NK-92 (cell line): Measurements from ENCODE around the gene SFXN5.
"Not testable (repeated sequence)": the region's sequence is repeated elsewhere in the genome, so short reads cannot be mapped to it uniquely, and the experiment has no call there.

Source experiments
- DNase-seq: peaks from one replicate; lab custom pipeline; 2025; ENCODE audit not compliant: unreplicated experiment; lab: John Stamatoyannopoulos, UW

Gene SFXN5

DNA sequence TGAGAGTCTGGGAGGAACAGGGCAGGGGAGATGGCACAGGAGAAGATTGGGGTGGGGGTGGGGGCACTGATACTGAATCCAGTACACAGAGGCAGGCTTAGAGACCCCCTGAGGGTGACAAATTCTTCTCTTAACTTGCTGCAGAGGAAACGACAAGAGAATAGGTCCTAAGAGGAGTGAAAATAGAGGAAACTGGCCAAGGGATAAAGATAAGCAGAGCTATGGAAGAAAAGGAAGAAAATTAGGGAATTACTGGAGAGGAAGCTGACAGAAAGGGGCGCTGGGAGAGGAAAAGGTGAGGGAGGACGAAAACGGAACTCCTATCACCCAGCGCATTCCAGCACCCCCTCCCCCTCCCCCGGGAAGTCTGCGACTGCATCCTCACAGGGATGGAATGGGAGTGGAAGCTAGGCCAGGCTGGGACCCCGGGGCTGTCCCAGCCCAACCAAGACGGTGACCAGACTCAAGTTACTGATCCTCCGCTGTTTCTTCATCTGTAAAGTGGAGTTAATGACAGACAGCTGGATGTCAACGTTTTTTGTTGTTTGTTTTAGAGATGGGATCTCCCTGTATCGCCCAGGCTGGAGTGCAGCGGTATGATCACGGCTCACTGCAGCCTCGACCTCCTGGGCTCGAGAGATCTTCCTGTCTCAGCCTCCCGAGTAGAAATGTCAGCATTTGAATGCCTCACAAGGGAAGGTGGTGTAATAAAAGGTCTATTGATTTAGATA lies 156.8 kb downstream of the SFXN5 start:
- no peak for DNase-seq

- no peak for DNase-seq
Observed at GRCh38 chr2:72914206-72914559, 157.3 kb downstream of the SFXN5 start.

DNA sequence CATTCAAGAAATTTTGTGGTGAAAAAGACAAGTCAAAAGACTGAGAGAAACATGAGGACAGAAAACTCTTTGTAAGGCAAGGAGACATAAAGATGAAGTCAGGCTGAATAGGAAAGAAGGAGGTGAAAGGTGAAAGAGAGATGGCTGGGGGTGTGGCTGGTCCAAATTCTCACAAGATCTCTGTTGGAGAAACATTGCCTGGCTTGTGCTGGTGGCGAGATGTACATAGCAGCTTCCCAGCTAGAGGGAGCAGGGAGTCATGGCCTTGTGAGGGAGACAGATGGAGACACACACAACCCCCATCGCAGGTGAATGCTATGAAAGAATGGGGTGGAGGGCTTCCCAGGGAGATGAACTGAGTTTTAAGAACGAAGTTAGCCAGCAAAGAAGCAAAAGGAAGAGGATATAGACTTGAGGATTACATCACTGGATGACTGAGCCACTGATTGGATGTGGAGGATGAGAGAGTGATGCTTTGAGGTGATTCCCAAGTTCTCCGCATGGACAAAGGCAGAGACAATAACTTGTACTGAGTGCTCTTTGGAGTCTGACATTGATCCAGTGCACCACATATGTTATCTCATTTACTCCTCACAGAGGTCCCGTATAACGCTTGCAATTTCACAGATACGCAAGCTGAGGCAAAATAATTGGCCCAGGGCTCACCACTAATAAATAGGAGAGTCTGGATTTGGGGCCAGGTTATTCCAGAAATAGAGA lies 157.9 kb downstream of the SFXN5 start:
- DNase-seq: no peak

DNA sequence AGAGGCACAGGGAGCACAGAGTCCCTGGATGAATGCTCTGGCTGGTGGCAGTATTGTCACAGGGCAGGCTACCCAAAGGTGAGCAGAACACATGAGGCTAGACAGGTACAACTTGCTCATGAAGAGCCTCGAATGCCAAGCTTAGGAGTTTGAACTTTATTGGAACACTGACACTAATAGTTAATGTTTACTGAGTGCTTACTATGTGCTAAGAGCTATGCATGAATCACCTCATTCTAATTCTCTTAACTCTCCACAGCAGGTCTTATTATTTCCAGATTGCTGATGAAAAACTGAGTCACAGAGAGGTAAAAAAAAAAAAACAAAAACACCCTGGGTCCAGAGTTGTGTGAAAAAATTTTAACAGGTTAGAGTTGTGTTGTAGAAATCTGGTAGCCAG lies 160.3 kb downstream of the SFXN5 start:
- no peak for DNase-seq

DNA sequence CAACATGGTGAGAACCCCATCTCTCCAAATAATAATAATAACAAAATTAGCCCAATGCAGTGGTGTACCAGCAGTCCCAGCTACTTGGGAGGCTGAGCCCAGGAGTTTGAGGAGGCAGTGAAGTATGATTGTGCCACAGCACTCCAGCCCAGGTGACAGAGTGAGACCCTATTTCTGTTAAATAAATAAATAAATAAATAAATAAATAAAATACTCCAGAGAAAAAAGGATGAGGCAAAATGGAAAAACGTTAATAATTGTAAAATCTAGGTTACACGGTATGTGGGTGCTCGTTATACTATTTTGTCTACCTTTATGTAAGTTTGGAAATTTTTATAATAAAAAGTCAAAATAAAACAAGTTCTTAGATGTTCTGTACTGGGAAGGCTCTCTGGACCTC lies 162.8 kb downstream of the SFXN5 start:
- DNase-seq: no peak

GRCh38 chr2:72907369-72907768 lies 164.1 kb downstream of the SFXN5 start:
- not testable (repeated sequence) for DNase-seq

DNA sequence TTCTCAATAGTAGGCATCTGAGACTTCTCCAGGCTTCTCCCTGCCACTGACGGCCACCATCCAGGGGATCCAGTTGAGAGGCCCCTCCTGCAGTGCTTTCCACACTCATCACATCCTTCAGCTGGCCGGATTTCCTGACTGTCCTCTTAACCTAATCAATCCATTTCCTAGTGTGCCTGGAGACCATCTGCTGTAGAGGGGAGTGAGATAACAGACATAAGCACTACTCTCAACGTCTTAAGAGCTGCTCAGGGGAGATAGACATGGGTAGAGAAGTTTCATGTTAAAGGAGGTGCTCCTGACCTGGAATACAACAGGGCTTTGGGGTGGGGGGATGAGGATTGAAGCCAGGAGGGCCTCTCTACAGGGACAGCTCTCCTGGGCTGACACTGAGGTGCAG lies 170.1 kb downstream of the SFXN5 start:
- DNase-seq: no peak

DNA sequence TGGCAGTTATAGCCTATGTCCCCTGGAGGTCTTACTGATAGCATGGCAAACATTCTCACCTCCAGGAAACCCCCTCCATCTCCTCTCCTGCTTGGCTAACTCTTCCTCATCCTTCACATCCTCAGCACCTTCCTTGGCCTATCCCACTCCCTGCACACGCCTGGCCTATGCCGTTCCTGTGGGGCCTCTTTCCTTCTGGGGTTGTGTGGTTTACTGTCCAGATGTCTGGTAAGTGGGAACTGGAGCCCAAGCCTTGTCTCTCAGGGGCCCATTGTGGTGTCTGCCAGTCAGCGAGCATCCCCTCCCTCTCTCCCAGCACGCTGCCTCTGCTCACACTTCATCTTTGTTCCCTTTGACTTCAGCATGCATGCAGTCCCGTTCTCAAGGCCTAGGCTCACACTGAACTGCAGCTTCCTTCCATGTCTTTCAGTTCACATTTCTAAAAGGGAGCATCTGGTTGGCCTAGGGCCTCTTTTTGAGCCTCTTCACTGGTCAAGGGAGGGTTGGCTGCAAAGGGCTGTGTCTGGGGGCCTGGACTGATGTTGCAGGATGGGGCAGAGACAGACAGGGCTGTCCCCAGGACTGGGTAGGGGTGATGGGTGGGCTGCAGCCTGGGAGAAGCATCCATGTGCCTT lies 171.2 kb downstream of the SFXN5 start:
- no peak for DNase-seq

DNA sequence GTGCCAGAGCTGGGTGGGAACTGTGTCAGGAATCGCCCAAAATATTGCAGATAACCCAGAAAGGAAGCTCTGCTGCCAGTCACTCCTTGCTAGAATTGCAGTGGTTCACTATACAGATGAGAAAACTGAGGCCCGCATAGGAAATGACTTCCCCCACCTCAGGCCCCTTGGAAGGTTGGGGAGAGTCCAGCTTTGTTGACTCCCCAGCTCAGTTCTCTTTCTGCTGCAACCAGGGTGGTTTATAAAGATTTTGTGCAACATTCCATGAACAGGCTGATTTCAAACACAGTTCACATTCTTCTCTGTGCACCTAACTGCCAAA lies 173.0 kb downstream of the SFXN5 start:
- no peak for DNase-seq

DNA sequence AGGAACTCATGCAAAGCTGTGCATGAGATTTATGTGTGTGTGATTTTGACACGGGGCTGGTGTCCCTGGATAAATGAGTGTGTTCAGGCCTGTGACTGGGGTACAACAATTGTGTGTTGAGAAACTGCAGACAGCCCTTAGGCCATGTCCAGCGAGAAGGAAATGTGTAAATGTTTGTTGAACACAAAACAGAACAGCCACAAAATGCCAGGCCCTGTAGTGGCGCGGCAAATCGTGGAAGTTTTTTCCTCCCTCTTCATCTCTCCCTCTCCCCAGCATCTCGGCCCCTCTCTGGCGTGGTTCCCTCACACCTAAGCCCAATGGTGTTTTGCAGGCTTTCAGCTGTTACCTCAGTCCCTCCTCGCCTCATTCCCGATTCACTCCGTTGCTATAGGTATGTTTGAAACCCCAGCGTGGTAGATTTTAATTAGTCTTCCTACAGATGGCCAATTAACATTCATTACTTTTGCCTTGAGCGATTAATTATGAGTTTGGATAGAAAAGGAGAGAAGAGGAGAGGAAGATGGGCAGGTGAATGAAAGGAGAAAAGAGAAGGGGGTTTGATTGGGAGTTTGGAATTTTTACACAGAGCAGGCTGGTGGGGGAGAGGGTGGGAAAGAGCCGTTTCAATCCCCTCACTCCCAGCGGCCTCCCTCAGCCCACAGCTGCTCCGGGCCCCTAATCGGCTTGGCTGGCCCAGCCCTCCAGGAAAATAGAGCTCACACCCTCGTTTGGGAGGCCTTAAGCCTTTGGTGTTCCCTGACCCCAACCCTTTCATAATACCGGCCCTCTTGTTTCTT lies 173.5 kb downstream of the SFXN5 start:
- DNase-seq: no peak

DNA sequence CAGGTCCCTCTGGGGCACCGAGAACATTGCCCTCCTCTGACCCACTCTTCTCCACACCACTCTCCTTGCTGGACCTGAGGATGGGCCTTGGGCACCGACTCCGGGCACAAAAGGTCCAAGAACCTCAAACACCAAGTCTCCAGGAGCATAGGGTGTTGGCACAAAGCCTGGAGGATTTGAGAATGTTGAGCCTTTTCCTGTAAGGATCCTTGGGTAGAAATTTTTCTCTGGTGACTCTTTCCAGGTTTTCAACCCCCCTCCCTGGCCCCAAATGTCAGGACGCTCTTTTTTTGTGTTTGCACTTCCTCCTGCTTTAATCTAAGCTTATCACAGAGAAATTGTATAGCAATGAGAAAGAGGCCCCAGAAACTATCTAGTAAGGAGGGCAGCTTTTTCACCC lies 175.1 kb downstream of the SFXN5 start:
- no peak for DNase-seq

DNA sequence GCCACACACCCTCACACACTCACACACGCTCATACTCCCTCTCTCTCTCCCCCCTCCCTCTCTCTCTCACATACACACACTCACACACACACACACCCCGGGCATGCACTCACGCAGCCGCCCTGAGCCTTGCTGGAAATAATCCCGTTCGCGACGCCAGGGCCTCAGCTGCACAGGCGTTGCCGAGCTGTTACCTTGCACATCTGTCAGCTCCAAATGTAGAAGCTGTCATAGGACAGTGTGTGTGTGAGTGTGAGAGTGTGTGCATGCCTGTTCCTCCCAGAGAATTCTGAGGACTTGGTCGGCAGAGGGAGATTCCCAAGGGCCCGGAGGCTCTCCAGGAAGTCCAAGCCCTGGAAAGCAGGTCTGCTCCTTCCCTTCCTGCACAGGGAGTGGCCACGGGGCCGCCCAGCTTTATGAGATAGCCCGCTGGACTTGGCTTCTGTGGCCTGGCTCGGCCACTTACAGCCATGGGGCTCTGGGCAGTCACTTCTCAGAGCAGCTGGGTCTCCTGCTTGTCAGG lies 175.7 kb downstream of the SFXN5 start:
- DNase-seq: no peak

DNA sequence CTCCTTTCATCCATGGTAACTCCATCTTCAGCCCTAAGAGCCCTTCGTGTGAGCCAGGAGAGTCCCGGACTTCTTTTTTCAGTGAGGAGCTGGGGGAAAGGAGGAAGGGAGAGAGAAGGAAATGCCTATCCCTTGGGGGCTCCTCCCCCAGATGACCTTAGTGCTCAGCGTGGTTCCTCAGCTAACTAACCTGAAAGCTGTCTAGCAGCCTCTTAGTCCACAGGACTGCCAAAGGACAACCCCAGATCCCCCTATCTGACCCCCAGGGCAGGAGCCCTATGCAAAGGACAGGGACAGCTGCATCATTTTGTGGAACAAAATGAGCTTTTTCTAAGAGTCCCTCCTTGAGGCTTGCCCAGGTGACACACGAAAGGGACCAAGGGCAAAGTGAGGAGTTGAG lies 176.4 kb downstream of the SFXN5 start:
- DNase-seq: no peak

GRCh38 chr2:72894514-72894913 lies 177.0 kb downstream of the SFXN5 start:
- DNase-seq: no peak

- no peak for DNase-seq
Observed at GRCh38 chr2:72893594-72894319, 177.8 kb downstream of the SFXN5 start.

DNA sequence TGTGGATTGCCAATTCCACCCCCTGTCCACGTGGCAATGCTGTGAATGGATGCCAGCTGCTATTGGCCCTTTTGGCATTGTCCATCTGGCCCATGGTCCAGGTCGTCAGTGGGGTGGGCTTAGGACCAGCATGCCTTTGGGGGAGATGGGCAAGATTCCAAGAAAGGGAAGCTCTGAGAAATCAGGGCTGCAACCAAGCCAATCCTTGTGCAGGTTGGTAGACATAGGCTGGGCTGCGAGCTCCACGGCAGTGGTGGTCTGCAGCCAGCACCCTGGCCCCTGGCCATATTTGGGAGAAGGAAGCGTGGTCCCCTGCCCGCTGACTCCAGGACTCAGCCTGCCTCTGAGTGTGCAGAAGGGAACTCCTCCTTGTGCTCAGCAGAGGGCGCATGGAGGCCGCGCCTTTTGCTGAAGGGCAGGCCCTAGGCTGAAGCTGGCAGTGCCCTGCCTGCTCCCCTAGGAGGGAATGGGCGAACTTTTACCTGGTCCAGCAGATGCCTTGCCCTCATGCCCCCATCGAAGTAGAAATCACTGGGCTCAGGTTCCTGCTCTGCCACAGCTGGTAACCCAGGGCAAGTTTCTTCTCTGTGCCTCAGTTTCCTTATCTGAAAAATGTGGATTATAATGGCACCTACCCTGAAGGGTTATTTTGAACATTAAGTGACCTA lies 178.9 kb downstream of the SFXN5 start:
- DNase-seq: no peak
